Vagina (tissue), 2 donors: ENCODE measurements around the gene MSH6.

Experiments
- POLR2A ChIP-seq, 2 donors: fragments of 450-650 bp; IDR thresholded peaks; one replicate each; pipeline ENCODE4 v1.6.1; 2017; ENCODE audit warnings: antibody characterized with exemption in 2 of 2, mild to moderate bottlenecking in 2 of 2, moderate library complexity in 2 of 2
- POLR2AphosphoS5 ChIP-seq, 2 donors: sonication (generic); formaldehyde crosslinking; IDR thresholded peaks; one replicate each; pipeline ENCODE4 v1.9.0; 2017; ENCODE audit warnings: antibody characterized with exemption in 2 of 2, mild to moderate bottlenecking in 2 of 2, low read depth in 1 of 2; ENCODE audit not compliant: insufficient read depth in 1 of 2
- TF ChIP-seq, protein P1 (sequence below), 3 experiments: fragments of 450-650 bp in 2 of 3; fragments of 200-600 bp in 1 of 3; sonication (generic) in 1 of 3; IDR thresholded peaks; one replicate each; pipeline ENCODE4 v1.5.1; 2017 to 2019; ENCODE audit warnings: antibody characterized with exemption in 3 of 3, mild to moderate bottlenecking in 2 of 3, moderate library complexity in 2 of 3

DNA sequence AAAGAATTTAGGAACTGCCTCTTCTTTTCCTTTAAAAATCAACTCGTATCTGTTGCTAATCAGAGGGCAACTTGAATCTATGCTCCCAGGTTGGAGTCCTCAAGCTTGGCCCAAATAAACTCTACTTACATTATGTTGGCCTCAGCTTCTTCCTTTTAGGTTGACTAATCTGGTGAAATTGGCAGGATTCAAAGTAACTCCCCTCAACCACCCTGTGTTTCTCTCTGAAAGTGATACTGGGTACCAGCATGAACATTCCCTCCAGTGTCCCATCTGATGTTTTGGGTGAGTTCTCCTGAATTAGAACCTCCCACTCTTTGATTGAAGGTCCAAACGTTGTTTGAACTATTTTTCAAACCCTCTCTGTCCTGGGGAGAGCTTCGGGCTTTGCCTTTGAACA is 41.3 kb upstream of the MSH6 start:
- TF ChIP-seq, protein P1, sequence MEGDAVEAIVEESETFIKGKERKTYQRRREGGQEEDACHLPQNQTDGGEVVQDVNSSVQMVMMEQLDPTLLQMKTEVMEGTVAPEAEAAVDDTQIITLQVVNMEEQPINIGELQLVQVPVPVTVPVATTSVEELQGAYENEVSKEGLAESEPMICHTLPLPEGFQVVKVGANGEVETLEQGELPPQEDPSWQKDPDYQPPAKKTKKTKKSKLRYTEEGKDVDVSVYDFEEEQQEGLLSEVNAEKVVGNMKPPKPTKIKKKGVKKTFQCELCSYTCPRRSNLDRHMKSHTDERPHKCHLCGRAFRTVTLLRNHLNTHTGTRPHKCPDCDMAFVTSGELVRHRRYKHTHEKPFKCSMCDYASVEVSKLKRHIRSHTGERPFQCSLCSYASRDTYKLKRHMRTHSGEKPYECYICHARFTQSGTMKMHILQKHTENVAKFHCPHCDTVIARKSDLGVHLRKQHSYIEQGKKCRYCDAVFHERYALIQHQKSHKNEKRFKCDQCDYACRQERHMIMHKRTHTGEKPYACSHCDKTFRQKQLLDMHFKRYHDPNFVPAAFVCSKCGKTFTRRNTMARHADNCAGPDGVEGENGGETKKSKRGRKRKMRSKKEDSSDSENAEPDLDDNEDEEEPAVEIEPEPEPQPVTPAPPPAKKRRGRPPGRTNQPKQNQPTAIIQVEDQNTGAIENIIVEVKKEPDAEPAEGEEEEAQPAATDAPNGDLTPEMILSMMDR (IDR thresholded peaks at IDR 0.05): no peak
- TF ChIP-seq POLR2A (IDR thresholded peaks at IDR 0.05) (no peak), POLR2AphosphoS5 (IDR thresholded peaks at IDR 0.05; ENCODE audit: insufficient read depth in 1 of 2, low read depth in 1 of 2) (no peak)
